NCI-H82 treated with DMSO at 0.1 percent for 48 hours (cell line): ENCODE measurements around the gene RBMY1A1.
"Not testable (repeated sequence)": the region's sequence is repeated elsewhere in the genome, so short reads cannot be mapped to it uniquely, and the experiment has no call there.

Experiments used
- DNase-seq: peaks from one replicate; lab custom pipeline; 2025; ENCODE audit not compliant: unreplicated experiment; lab: John Stamatoyannopoulos, UW

RBMY1A1 gene

DNA sequence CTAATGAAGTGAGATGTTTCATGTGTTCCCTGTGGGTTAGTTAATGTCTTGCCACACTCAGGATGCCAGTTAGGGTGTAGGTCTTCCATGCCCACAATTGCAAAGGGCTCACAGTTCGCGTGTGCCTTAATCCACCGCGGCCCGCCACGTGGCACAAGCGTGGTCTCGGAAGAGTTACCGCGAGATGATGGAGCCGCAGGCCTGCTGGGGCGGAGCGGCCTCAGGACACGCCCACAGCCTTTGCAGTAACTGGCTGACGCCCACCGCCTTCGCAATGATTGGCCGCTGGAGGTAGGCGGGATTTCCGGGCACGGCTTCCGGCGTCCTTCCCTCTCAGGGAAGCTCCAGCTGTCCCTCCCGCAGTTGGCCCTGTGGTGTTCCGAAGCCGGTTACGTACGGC lies at the start of gene RBMY1A1:
Gene RBMY1A1, plus strand, starts transcription at position 301 of the 400 bp plus-strand sequence. CDS start 2,013 bp downstream, outside the sequence.
- not testable (repeated sequence) for DNase-seq

DNA sequence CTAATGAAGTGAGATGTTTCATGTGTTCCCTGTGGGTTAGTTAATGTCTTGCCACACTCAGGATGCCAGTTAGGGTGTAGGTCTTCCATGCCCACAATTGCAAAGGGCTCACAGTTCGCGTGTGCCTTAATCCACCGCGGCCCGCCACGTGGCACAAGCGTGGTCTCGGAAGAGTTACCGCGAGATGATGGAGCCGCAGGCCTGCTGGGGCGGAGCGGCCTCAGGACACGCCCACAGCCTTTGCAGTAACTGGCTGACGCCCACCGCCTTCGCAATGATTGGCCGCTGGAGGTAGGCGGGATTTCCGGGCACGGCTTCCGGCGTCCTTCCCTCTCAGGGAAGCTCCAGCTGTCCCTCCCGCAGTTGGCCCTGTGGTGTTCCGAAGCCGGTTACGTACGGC lies 23.6 kb upstream of the RBMY1A1 start, which contains the start of gene RBMY1B:
Gene RBMY1B, plus strand, starts transcription at position 301 of the 400 bp plus-strand sequence. CDS start 2,013 bp downstream, outside the sequence.
- not testable (repeated sequence) for DNase-seq

- not testable (repeated sequence) for DNase-seq
Measured at GRCh38 chrY:21559316-21559984, 24.8 kb downstream of the RBMY1A1 start.

- no peak for DNase-seq
Measured at GRCh38 chrY:21585449-21585848, 50.8 kb downstream of the RBMY1A1 start.

DNA sequence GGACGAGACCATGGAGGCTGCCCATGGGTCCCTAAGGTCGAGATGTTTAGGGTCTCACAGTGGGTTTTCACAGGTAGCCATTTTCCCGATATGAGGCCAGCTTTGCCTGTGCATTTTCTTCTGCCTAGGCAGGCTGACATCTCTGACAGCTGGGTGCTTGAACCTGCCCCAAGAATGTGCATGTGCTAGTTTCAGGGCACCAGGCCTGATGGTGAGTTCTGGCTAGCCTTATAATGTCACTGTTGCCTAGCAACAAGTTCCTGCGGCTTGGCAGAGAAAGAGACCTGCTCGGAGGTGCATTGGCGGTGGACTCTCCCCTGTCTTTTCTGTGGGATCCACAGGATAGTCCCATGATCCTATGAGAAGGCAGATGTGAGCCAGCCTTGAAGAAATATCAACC lies 51.8 kb downstream of the RBMY1A1 start:
- not testable (repeated sequence) for DNase-seq

- no peak for DNase-seq
Measured at GRCh38 chrY:21592059-21592458, 57.4 kb downstream of the RBMY1A1 start.

DNA sequence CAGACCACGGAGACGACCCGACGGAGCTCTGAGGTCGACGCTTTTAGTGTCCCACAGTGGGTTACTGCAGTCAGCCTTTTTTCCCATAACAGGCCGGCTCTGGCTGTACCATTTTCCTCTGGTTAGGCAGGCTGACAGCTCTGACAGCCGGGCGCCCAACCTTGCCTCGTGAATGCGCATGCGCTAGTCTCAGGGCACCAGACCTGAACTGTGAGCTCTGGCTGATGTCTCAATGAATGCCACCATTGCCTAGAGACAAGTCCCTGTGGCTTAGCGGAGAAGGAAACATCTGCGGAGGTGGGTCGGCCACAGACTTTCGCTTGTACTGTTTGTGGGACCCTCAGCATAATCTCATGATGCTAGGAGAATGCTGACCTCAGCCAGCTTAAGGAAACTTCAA lies 61.6 kb downstream of the RBMY1A1 start:
- DNase-seq: not testable (repeated sequence)
